Measurements from ENCODE around the gene ADAMTSL3.

DNA sequence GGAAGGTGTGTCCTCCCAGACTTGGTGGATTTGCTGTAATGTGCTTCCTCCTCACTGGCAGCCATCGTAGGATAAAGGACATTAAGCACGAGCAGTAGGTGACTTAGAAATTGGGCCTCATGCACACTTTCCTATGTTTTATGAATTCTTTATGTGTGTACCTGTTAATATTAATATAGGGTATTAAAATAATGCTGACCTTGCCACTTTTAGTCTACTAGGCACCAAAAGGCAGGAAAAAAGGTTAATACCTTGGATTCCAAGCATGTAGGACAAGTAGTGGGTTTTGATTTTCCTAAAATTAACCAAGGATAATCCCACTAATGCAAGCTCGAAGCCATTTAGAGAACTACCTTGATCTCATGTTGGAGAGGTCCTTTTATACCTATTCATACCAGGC lies 55.9 kb downstream of the ADAMTSL3 start:
- TF ChIP-seq, protein P1, sequence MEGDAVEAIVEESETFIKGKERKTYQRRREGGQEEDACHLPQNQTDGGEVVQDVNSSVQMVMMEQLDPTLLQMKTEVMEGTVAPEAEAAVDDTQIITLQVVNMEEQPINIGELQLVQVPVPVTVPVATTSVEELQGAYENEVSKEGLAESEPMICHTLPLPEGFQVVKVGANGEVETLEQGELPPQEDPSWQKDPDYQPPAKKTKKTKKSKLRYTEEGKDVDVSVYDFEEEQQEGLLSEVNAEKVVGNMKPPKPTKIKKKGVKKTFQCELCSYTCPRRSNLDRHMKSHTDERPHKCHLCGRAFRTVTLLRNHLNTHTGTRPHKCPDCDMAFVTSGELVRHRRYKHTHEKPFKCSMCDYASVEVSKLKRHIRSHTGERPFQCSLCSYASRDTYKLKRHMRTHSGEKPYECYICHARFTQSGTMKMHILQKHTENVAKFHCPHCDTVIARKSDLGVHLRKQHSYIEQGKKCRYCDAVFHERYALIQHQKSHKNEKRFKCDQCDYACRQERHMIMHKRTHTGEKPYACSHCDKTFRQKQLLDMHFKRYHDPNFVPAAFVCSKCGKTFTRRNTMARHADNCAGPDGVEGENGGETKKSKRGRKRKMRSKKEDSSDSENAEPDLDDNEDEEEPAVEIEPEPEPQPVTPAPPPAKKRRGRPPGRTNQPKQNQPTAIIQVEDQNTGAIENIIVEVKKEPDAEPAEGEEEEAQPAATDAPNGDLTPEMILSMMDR (IDR thresholded peaks at IDR 0.05; ENCODE audit: low read depth, low read length, poor library complexity, severe bottlenecking): no peak
- no peak for TF ChIP-seq EZH2phosphoT487 (IDR thresholded peaks at IDR 0.05; ENCODE audit: borderline replicate concordance, low read length)
